ENCODE measurements around the gene HABP2.

Gene HABP2

GRCh38 chr10:113527211-113527906 is 25.5 kb upstream of the HABP2 start:
- DNase-seq: no peak

- no peak for DNase-seq
These were observed 24.0 kb upstream of the HABP2 start for GRCh38 chr10:113528876-113529275.

- DNase-seq: no peak
These were observed 23.3 kb upstream of the HABP2 start for GRCh38 chr10:113529575-113529974.

DNA sequence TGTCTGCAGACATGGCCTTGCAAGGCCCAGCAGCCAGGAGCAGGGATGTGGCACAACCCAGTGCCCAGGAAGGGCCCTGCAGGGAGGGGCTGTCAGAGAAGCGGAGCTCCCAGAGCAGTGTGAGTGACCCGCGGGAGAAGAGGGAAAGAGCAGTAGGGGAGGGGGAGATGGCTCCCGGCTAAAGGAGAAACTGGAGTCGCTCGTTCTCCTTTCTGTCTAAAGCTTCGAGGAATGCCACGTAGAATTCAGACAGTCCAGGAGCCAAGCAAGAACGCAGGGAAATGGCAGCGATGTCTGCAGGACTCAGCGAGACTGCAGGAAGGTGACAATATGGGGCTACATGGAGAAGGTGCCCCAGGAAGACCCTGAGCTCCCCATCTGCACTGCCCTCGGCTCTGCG is 22.4 kb upstream of the HABP2 start:
- no peak for DNase-seq

- DNase-seq: no peak
These were observed 20.1 kb upstream of the HABP2 start for GRCh38 chr10:113532724-113533123.

- DNase-seq: no peak
These were observed 19.1 kb upstream of the HABP2 start for GRCh38 chr10:113533801-113534200.

- DNase-seq: no peak
These were observed 18.4 kb upstream of the HABP2 start for GRCh38 chr10:113534423-113534822.

GRCh38 chr10:113537672-113538071 is 15.2 kb upstream of the HABP2 start:
- no peak for DNase-seq

DNA sequence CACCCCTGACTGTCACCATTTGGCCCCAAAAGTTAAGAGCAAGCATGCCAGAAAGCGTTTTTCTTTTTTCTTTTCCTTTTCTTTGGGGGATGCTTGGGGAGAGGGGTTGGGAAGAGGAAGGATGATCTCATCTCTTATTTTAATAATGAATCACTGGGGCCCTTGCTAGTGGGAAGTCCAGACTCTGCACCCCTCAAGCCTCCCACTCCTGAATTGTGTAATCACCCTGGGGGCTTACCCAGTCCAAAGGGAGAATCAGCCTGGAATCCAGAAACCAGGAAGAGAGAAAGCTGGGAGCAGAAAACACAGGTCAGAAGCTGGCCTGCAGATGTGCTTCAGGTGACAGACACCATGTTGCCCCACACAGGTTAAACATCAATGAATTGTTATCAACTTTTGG is 14.7 kb upstream of the HABP2 start:
- no peak for DNase-seq

GRCh38 chr10:113539789-113540188 is 13.1 kb upstream of the HABP2 start:
- no peak for DNase-seq

DNA sequence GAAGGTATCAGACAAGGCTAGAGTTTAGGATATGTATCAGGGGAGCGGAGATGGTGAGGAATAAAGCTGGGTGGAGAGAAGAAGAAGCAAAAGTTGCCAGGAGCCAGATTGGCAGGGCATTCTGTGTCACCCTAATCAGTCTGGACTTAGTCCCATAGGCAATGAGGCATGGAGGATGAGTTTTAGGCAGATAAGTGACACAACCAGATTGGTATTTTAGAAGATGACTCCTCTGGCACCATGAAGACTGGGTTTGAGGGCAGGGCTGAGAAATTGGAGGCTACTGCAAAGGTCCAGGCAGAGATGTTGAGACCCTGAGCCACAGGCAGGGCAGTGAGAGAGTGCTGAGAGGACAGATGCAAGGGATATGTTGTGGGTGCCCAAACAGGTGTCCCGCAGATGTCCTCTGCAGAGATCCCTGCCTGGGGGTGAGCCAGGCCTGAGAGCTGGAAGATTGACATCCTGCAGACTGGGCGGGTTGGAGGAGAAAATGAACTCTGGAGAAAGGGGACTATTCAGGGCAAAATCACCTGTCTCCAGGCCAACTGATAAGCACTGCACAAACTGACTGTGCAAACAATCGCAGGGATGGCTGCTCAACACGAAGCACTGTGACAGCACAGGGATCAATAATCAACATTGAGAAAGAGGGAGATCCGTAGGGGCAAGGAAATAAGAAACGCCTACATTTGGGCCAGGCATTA is 11.9 kb upstream of the HABP2 start:
- DNase-seq: no peak

GRCh38 chr10:113541549-113541927 is 11.3 kb upstream of the HABP2 start:
- no peak for DNase-seq

GRCh38 chr10:113543107-113543955 is 9.5 kb upstream of the HABP2 start:
- DNase-seq: no peak

DNA sequence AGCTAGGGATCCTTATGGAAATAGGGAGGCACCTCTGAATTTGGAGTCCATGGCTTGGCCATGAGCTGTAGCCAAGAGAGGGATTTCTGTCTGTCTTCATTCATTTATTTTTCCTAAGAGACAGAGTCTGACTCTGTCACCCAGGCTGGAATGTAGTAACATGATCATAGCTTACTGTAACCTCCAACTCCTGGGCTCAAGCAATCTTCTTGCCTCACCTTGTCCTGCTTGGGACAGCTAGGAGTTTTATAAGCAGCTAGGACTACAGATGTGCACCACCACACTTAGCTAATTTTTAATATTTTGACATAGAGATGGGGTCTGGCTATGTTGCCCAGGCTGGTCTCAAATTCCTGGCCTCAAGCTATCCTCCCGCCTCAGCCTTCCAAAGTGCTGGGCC is 8.5 kb upstream of the HABP2 start:
- DNase-seq: no peak

DNA sequence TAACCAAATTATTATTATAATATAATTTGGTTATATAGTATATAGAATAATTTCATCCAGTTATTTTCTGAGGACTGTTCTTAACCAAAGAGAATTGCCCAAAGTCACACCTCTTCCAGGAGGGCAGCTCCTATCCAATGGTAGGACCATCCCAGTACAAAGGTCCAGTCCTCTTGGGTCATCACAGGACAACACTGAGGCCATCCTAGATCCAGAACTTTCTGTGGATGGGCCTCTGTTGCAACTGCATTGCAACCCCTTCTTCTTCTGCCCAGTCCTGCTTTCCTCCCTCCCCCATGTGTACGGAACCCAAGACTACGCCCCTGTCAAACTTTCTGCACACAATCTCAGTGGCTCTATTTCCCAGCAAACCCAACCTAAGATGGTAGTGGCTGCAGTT is 5.4 kb upstream of the HABP2 start:
- DNase-seq: no peak

DNA sequence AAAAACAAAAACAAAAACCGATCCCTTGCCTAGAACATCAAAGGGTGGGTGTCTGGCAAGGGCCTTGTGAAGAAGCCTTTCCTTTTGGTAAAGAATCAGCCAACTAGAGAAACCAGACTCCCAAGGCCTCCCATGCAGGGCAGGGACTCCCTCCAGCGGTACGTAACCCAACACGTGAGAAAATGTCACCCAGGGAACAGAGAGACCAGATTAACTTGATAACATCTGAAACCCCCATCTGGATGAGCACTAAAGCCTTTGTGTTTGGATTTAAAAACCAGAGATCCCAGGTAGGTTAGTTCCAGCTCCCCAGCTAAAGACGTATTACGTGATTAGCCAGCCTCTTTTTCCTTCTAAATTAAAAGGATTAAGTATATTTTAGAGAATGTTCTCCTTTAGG is 3.0 kb upstream of the HABP2 start:
- no peak for DNase-seq

- DNase-seq: no peak
These were observed 2.5 kb upstream of the HABP2 start for GRCh38 chr10:113550365-113550764.

- no peak for DNase-seq
These were observed 839 bp upstream of the HABP2 start for GRCh38 chr10:113552014-113552413.

DNA sequence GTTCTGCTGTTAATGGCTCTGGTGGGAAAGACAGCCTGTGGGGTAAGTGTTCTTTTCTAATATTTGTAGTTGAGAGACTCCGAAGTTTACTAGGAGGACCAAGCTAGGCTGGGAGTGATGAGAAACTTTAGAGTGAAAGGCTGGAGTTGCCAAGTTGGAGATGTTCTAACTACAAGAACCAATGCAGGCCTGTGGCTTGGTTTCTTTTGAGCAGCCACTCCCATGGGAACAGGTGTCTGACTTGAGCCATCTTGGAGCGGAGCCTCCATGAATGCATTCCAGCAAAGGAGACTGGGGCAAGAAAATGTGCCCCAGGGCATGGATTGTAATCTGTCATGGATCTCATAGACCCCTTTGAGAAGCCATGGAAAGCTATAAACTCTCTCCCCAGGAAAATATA is 296 bp downstream of the HABP2 start:
- no peak for DNase-seq

DNA sequence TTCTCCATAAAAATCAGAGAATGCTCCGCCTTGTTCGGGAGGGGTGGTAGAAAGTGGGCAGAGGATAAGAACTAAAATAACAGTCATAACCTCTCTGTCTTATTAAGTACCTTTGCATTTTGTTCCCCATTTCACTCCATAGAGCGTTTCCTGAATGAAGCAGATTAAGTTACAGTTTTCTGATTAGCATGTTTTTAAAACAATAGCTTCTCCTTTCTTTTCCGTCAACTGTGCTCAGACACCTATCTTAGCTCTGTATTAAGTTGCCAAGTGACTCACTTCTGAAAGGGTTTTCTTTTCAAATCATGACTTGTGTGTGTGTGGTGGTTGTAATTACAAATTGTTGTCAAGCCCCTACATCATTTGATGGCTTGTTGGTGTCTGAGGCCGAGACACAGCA is 1.4 kb downstream of the HABP2 start:
- no peak for DNase-seq

GRCh38 chr10:113555245-113555644 is 2.4 kb downstream of the HABP2 start:
- DNase-seq: no peak

- no peak for DNase-seq
These were observed 2.9 kb downstream of the HABP2 start for GRCh38 chr10:113555751-113556150.

- no peak for DNase-seq
These were observed 4.6 kb downstream of the HABP2 start for GRCh38 chr10:113557424-113557862.

DNA sequence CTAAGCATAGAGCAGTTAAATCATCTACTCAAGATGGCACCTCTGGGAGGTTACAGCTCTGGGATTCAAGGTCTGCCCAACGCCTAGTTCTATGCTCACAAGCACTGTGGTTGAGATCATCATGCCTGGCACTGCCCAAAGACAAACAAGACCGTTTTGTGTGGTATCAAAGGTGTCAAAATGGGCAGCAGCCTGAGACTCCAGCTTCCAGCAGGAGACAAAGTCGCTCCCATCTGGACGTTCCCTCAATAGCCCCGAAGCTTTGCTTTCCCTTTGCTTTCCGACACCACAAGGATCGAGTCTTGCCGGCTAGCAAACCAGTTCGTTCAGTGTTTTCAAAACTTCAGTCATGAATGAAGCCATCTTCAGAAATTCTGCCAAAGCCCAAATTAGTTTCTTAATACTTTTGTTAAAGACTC is 5.1 kb downstream of the HABP2 start:
- no peak for DNase-seq
